ENCODE measurements around the gene YBEY.
"Not testable (repeated sequence)": the region's sequence is repeated elsewhere in the genome, so short reads cannot be mapped to it uniquely, and the experiment has no call there.

Gene YBEY

GRCh38 chr21:46304437-46304836 is 18.3 kb downstream of the YBEY start:
- DNase-seq (ENCODE audit: extremely low read depth, low read depth) = no peak
- TF ChIP-seq, protein P1, sequence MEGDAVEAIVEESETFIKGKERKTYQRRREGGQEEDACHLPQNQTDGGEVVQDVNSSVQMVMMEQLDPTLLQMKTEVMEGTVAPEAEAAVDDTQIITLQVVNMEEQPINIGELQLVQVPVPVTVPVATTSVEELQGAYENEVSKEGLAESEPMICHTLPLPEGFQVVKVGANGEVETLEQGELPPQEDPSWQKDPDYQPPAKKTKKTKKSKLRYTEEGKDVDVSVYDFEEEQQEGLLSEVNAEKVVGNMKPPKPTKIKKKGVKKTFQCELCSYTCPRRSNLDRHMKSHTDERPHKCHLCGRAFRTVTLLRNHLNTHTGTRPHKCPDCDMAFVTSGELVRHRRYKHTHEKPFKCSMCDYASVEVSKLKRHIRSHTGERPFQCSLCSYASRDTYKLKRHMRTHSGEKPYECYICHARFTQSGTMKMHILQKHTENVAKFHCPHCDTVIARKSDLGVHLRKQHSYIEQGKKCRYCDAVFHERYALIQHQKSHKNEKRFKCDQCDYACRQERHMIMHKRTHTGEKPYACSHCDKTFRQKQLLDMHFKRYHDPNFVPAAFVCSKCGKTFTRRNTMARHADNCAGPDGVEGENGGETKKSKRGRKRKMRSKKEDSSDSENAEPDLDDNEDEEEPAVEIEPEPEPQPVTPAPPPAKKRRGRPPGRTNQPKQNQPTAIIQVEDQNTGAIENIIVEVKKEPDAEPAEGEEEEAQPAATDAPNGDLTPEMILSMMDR (IDR thresholded peaks at IDR 0.05; ENCODE audit: low read depth, low read length) = no peak

DNA sequence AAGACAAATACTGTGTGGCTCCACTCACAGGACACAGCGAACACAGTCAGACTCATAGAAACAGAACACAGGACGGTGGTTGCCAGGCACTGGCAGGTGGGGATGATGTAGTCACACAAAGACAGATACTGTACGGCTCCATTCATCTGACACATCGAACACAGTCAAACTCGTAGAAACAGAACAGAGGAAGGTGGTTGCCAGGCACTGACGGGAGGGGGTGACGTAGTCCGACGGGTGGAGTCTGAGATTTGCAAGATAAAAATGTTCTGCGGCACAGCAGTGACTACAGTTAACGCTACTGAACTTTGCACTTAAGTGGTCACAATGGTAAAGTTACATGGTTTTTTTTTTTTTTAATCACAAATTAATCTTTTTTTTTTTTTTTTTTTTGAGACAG is 18.8 kb downstream of the YBEY start:
- DNase-seq (ENCODE audit: extremely low read depth, low read depth) = no peak
- TF ChIP-seq, protein P1 (IDR thresholded peaks at IDR 0.05; ENCODE audit: low read depth, low read length) = no peak

GRCh38 chr21:46307625-46308024 is 21.5 kb downstream of the YBEY start:
- DNase-seq (ENCODE audit: extremely low read depth, low read depth) = no peak
- TF ChIP-seq, protein P1 (IDR thresholded peaks at IDR 0.05; ENCODE audit: low read depth, low read length) = no peak

- TF ChIP-seq, protein P1 (IDR thresholded peaks at IDR 0.05; ENCODE audit: low read depth, low read length) = no peak
- DNase-seq (ENCODE audit: extremely low read depth, low read depth) = no peak
Observed at GRCh38 chr21:46308431-46308830, 22.3 kb downstream of the YBEY start.

DNA sequence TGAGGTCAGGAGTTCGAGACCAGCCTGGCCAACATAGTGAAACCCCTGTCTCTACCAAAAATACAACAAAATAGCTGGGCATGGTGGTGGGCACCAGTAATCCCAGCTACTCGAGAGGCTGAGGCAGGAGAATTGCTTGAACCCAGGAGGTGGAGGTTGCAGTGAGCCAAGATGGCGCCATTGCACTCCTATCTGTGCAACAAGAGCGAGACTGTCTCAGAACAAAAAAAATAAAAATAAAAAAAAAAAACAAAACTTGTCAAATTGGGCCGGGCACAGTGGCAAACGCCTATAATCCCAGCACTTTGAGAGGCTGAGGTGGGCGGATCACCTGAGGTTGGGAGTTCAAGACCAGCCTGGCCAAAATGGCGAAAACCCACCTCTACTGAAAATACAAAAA is 24.1 kb downstream of the YBEY start:
- not testable (repeated sequence) for DNase-seq (ENCODE audit: extremely low read depth, low read depth)

GRCh38 chr21:46311568-46311967 is 25.4 kb downstream of the YBEY start:
- TF ChIP-seq, protein P1 (IDR thresholded peaks at IDR 0.05; ENCODE audit: low read depth, low read length) = no peak
- no peak for DNase-seq (ENCODE audit: extremely low read depth, low read depth)

- no peak for DNase-seq (ENCODE audit: extremely low read depth, low read depth)
- TF ChIP-seq, protein P1 (IDR thresholded peaks at IDR 0.05; ENCODE audit: low read depth, low read length) = no peak
Observed at GRCh38 chr21:46312949-46313348, 26.8 kb downstream of the YBEY start.

DNA sequence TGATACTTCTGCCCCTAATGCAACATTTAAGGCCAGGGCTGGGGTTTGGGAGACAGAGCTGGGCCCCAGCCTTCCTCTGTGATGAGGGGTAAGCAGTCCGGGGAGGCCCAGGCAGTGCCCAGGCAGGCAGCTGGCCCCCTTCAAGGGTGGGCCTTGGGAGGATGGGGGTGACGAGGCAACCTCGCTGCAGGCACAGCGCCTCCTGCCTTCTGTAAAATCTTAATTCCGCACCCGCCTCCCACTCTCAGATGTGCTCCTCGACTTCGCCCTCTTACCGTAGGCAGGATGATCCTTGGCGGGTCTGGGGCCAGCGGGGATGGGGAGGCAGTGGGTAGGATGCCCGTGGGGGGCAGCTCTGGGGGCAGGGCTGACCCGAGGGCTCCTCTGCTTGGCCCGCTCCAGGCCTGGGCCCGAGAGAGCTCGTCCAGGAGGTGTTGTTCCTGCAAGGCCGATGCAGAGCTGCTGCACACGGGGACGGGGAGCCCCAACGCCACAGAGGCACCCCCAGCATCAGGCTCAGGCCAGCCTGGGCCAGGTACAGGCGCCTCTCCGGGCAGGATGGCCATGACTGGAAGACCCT is 28.4 kb downstream of the YBEY start:
- DNase-seq (ENCODE audit: extremely low read depth, low read depth) = no peak
- TF ChIP-seq, protein P1 (IDR thresholded peaks at IDR 0.05; ENCODE audit: low read depth, low read length) = no peak

All from AG09319 (cell line).